Ovary (tissue), 3 donors: Measurements from ENCODE around the gene SUN1.

ENCODE experiments used
- EP300 ChIP-seq: sonication (generic); formaldehyde crosslinking; IDR thresholded peaks from one replicate; pipeline ENCODE4 v1.6.1; 2017; ENCODE audit warnings: antibody characterized with exemption
- POLR2A ChIP-seq: fragments of 450-650 bp; IDR thresholded peaks from one replicate; pipeline ENCODE4 v1.6.1; 2017; ENCODE audit warnings: antibody characterized with exemption, mild to moderate bottlenecking, moderate library complexity
- TF ChIP-seq, protein P1 (sequence below), 3 donors: fragments of 450-650 bp in 2 of 3; fragments of 200-600 bp in 1 of 3; IDR thresholded peaks; one replicate each; pipeline versions ENCODE4 v1.5.1 to v1.8.0; 2016 to 2022; ENCODE audit warnings: antibody characterized with exemption in 3 of 3, mild to moderate bottlenecking in 1 of 3
- donor health status: DM: no; HTN: no; CAD: no.

GRCh38 chr7:886626-887487 is 54.6 kb downstream of the SUN1 start:
- TF ChIP-seq, protein P1, sequence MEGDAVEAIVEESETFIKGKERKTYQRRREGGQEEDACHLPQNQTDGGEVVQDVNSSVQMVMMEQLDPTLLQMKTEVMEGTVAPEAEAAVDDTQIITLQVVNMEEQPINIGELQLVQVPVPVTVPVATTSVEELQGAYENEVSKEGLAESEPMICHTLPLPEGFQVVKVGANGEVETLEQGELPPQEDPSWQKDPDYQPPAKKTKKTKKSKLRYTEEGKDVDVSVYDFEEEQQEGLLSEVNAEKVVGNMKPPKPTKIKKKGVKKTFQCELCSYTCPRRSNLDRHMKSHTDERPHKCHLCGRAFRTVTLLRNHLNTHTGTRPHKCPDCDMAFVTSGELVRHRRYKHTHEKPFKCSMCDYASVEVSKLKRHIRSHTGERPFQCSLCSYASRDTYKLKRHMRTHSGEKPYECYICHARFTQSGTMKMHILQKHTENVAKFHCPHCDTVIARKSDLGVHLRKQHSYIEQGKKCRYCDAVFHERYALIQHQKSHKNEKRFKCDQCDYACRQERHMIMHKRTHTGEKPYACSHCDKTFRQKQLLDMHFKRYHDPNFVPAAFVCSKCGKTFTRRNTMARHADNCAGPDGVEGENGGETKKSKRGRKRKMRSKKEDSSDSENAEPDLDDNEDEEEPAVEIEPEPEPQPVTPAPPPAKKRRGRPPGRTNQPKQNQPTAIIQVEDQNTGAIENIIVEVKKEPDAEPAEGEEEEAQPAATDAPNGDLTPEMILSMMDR (IDR thresholded peaks at IDR 0.05), result no peak
- no peak for TF ChIP-seq POLR2A
- no peak for TF ChIP-seq EP300
